IMR-90 (cell line): ENCODE measurements around the gene HSPA1A. TPM values are rescaled to one million over a fixed set of nuclear protein-coding genes. Genes with fewer than 3 reads are reported as not detected.
"Not testable (repeated sequence)": the region's sequence is repeated elsewhere in the genome, so short reads cannot be mapped to it uniquely, and the experiment has no call there.

Experiments
- ATAC-seq: fragments of 200-7000 bp; cut with Tn5 transposase; 2 replicates; pipeline ENCODE4 v1.9.1; 2020; ENCODE audit warnings: low read depth, mild to moderate bottlenecking, moderate library complexity
- BruUV-seq: library from RNA; stranded (reverse); fragments of 400-500 nt; replicated peaks from 2 replicates; lab custom pipeline; 2021; lab: Mats Ljungman, UMichigan
- CTCF ChIA-PET: fragments of 300-600 bp; formaldehyde crosslinking; extraction: SDS; loops from one replicate; lab custom pipeline; 2021; ENCODE audit warnings: antibody characterized with exemption; lab: Yijun Ruan, JAX
- POLR2A ChIA-PET: fragments of 300-600 bp; sonication (Branson Sonifier 250); formaldehyde crosslinking; loops from one replicate; lab custom pipeline; 2022; ENCODE audit warnings: antibody characterized with exemption; ENCODE audit not compliant: unreplicated experiment; lab: Charles Lee
- DNase-seq: peaks from one replicate; pipeline ENCODE4 v3.0.0; 2013
- H2AFZ ChIP-seq: replicated peaks from 2 replicates; pipeline ENCODE3; 2013; ENCODE audit warnings: low read length, mild to moderate bottlenecking; ENCODE audit not compliant: poor library complexity
- H2AK5ac ChIP-seq: 2 replicates; pipeline ENCODE4 v1.6.1; 2013; ENCODE audit warnings: low read depth, low read length, inconsistent platforms
- H2AK9ac ChIP-seq: replicated peaks from 2 replicates; pipeline ENCODE3; 2013; ENCODE audit warnings: mild to moderate bottlenecking, low read depth, low read length, moderate library complexity; ENCODE audit not compliant: poor library complexity
- H2BK120ac ChIP-seq: 2 replicates; pipeline ENCODE4 v1.6.1; 2013; ENCODE audit warnings: low read depth, low read length, inconsistent platforms
- H2BK15ac ChIP-seq: 3 replicates; pipeline ENCODE4 v1.6.1; 2013; ENCODE audit warnings: low read depth, low read length, inconsistent platforms
- H2BK20ac ChIP-seq: 2 replicates; pipeline ENCODE4 v1.6.1; 2013; ENCODE audit warnings: low read depth, mild to moderate bottlenecking, inconsistent platforms, low read length, moderate library complexity
- H2BK5ac ChIP-seq: 2 replicates; pipeline ENCODE4 v1.6.1; 2013; ENCODE audit warnings: mild to moderate bottlenecking, low read depth, low read length, inconsistent platforms; ENCODE audit not compliant: poor library complexity, severe bottlenecking
- H3K14ac ChIP-seq: replicated peaks from 2 replicates; pipeline ENCODE4 v1.6.1; 2013; ENCODE audit warnings: low read depth, low read length, inconsistent platforms
- H3K18ac ChIP-seq: 2 replicates; pipeline ENCODE4 v1.6.1; 2013; ENCODE audit warnings: low read depth, low read length, control low read depth
- H3K23ac ChIP-seq: 2 replicates; pipeline ENCODE4 v1.6.1; 2013; ENCODE audit warnings: low read depth, low read length, inconsistent platforms
- H3K27ac ChIP-seq: 2 replicates; pipeline ENCODE4 v1.5.1; 2013; ENCODE audit warnings: mild to moderate bottlenecking, control low read depth, low read length; ENCODE audit not compliant: insufficient read depth
- H3K27me3 ChIP-seq: 2 replicates; pipeline ENCODE4 v1.6.1; 2013; ENCODE audit warnings: low read length; ENCODE audit not compliant: control insufficient read depth, insufficient read depth
- H3K36me3 ChIP-seq: 2 replicates; pipeline ENCODE4 v1.6.1; 2013; ENCODE audit warnings: low read length, mixed read lengths; ENCODE audit not compliant: control insufficient read depth, insufficient read depth
- H3K4ac ChIP-seq: 2 replicates; pipeline ENCODE4 v1.6.1; 2013; ENCODE audit warnings: low read depth, low read length, inconsistent platforms
- H3K4me1 ChIP-seq: 2 replicates; pipeline ENCODE4 v1.6.1; 2013; ENCODE audit warnings: low read length, mixed read lengths; ENCODE audit not compliant: control insufficient read depth, insufficient read depth
- H3K4me2 ChIP-seq: 2 replicates; pipeline ENCODE4 v1.6.1; 2013; ENCODE audit warnings: low read depth, mild to moderate bottlenecking, control low read depth, low read length, moderate library complexity
- H3K4me3 ChIP-seq: 2 replicates; pipeline ENCODE4 v1.5.1; 2013; ENCODE audit warnings: low read depth, mild to moderate bottlenecking, control low read depth, low read length, moderate library complexity; ENCODE audit not compliant: insufficient read depth
- H3K56ac ChIP-seq: 2 replicates; pipeline ENCODE4 v1.6.1; 2013; ENCODE audit warnings: low read length, inconsistent platforms; ENCODE audit not compliant: insufficient read depth; ENCODE audit errors: extremely low read depth
- H3K79me1 ChIP-seq, 2 experiments: 2 replicates each; pipeline ENCODE4 v1.6.1; 2013; ENCODE audit warnings: low read length in 2 of 2, inconsistent platforms in 1 of 2, low read depth in 1 of 2
- H3K9ac ChIP-seq: 2 replicates; pipeline ENCODE4 v1.6.1; 2013; ENCODE audit warnings: low read depth, low read length, control low read depth
- H3K9me1 ChIP-seq: 2 replicates; pipeline ENCODE4 v1.6.1; 2013; ENCODE audit warnings: low read length, inconsistent platforms; ENCODE audit not compliant: insufficient read depth
- H3K9me3 ChIP-seq: 2 replicates; pipeline ENCODE4 v1.6.1; 2013; ENCODE audit warnings: low read length; ENCODE audit not compliant: control insufficient read depth, insufficient read depth
- H4K20me1 ChIP-seq: 2 replicates; pipeline ENCODE4 v1.6.1; 2013; ENCODE audit warnings: low read length, inconsistent platforms; ENCODE audit not compliant: insufficient read depth
- H4K5ac ChIP-seq: 2 replicates; pipeline ENCODE4 v1.6.1; 2013; ENCODE audit warnings: mild to moderate bottlenecking, low read depth, low read length, control low read depth
- H4K8ac ChIP-seq, 2 experiments: 2 replicates each; pipeline ENCODE4 v1.6.1; 2013; ENCODE audit warnings: low read depth in 2 of 2, low read length in 2 of 2, control low read depth in 1 of 2, inconsistent platforms in 1 of 2
- H4K91ac ChIP-seq: 2 replicates; pipeline ENCODE4 v1.6.1; 2013; ENCODE audit warnings: low read depth, low read length, inconsistent platforms; ENCODE audit not compliant: insufficient read depth
- WGBS, 2 experiments: methylation state at CpG; one replicate each; pipeline versions ENCODE4 v1.1.5 to v1.1.7; 2013; ENCODE audit warnings: missing lambda C conversion rate in 2 of 2; ENCODE audit not compliant: insufficient read length in 1 of 2; ENCODE audit errors: extremely low coverage in 2 of 2; 5-methylcytosine and 5-hydroxymethylcytosine counted together
- dilution Hi-C: fragments of 300-500 bp; cut with HindIII; formaldehyde crosslinking; loops from one replicate; pipeline ENCODE4 v1.14.3; 2018; ENCODE audit warnings: low sequenced_read_pairs; ENCODE audit not compliant: unreplicated experiment
- in situ Hi-C: fragments of 300-500 bp; cut with MboI; formaldehyde crosslinking; loops from 3 replicates; pipeline ENCODE4 v1.14.3; 2019; ENCODE audit warnings: low sequenced_read_pairs, inconsistent platforms, mixed read lengths
- intact Hi-C: fragments of 100-400 bp; cut with micrococcal nuclease; formaldehyde crosslinking; loops from 2 replicates; pipeline ENCODE4 v1.10.0; 2022
- polyA plus RNA-seq, 3 experiments: library from polyadenylated mRNA; depleted of rRNA; stranded (reverse); fragments of >200 nt; gene quantifications; 2 replicates each; pipeline ENCODE4 v1.2.3, GENCODE V29; 2012; ENCODE audit warnings: low replicate concordance in 1 of 3
- total RNA-seq: library from RNA; depleted of rRNA; stranded (reverse); fragments of >200 nt; gene quantifications from 2 replicates; pipeline ENCODE4 v1.2.3, GENCODE V29; 2012

HSPA1A gene
- total and polyA plus RNA-seq, 2 of the 4 experiments (the other 2 are of a cell fraction) = 94.6 to 95.3 TPM

- H4K5ac ChIP-seq, H3K14ac ChIP-seq, H2BK120ac ChIP-seq, intact Hi-C loops, H2AK5ac ChIP-seq, H3K27me3 ChIP-seq, H3K4ac ChIP-seq, dilution Hi-C loops, H3K56ac ChIP-seq, ATAC-seq, H4K91ac ChIP-seq, H3K23ac ChIP-seq, H2AFZ ChIP-seq, H4K8ac ChIP-seq, H3K27ac ChIP-seq, DNase-seq, H2AK9ac ChIP-seq, H3K18ac ChIP-seq, H3K4me3 ChIP-seq, H2BK5ac ChIP-seq, H3K9ac ChIP-seq, BruUV-seq, H3K9me1 ChIP-seq, H2BK20ac ChIP-seq, H3K4me2 ChIP-seq, H2BK15ac ChIP-seq, H3K9me3 ChIP-seq: not testable (repeated sequence)
- peaks cover 55% of the 10 kb centered on the region for H4K20me1 ChIP-seq
- ChIA-PET POLR2A (interaction anchor here (0.5 to 0.9 kb wide), 2 partner anchors 23 to 1298 kb away, joined by 3 read pairs; partner anchors contain the start of gene NEU1), CTCF (interaction anchor here (0.7 kb wide), 1 partner anchor 48 kb away, joined by 3 read pairs; no protein-coding TSS in a partner anchor)
- peaks cover 11% of the 10 kb centered on the region for H3K4me1 ChIP-seq
- H3K79me1 ChIP-seq = peaks cover 22 to 43% of the 10 kb centered on the region in 2 experiments; a peak in 3 of 4 replicates
- in situ Hi-C loops = loop anchor here (10.0 kb wide), 2 partner anchors 155 to 295 kb away; partner anchors contain the start of genes ATP6V1G2, DDX39B, LY6G5C and NFKBIL1
- peaks cover 43% of the 10 kb centered on the region for H3K36me3 ChIP-seq
- WGBS, 2 experiments = no CpG with 5 or more reads among the region's 8 CpGs
Measured at GRCh38 chr6:31839779-31840126, 24.4 kb downstream of the HSPA1A start.
